Lung microvascular endothelial cell (primary cell): ENCODE measurements around the gene PLCG1. TPM values are rescaled to one million over a fixed set of nuclear protein-coding genes. Genes with fewer than 3 reads are reported as not detected.
A peak's percentile ranks its signal among the peaks of the same experiment; 100 is the strongest.

Experiments
- DNase-seq, 2 donors: peaks; one replicate each; pipeline versions ENCODE4 v3.0.0 to v3.0.0-alpha.2; 2010; ENCODE audit warnings: low read depth in 2 of 2
- total RNA-seq: library from RNA; depleted of rRNA; stranded (reverse); fragments of >200 nt; gene quantifications from 2 replicates; pipeline ENCODE4 v1.2.1, GENCODE V29; 2014

PLCG1 gene
- total RNA-seq, 1 donor from 2014 or later: 160 TPM

DNA sequence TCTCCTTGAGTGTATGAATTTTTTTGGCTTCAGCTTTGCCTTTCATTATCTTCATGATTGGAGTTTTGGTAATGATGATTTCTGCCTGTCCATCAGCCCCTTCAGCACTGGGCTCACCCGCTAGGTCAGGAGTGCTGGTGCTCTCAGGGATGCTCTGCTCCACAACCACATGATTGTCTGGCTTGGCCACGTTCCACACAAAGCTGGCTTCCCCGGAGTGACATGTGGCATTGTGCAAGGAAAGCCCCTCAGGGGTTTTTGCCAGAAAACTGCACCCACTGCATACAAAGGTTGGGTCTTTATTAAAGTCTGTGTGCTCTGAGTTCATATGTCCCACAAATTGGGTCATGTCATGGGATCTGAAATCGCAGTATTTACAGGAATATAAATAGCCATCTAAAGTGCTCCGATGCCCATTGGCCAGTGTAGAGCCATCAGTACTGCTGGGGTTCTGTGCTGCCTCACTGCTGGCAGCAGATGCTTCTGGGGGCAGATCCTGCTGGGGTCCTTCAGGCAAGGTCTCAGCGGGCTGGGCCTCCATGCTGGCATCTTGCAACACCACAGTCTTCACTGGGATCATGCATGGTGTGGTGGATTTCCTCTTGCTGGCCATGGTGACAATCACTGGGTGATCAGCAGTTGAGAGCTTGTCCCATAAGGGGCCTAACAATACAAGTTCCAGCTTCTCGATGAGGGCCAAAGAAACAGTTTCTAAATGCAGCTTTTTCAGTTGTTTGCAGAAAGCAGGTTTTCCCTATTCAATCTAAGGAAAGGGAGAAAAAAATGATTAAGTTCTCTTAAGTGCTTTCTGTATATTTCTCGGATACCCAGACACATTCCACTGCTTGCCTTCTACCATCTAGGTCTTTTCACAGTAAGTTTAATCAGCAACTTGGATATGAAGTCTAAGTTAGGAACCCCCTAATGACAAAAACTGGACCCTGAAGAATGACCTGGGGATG, 67.2 kb downstream of the PLCG1 start:
- no peak for DNase-seq

DNA sequence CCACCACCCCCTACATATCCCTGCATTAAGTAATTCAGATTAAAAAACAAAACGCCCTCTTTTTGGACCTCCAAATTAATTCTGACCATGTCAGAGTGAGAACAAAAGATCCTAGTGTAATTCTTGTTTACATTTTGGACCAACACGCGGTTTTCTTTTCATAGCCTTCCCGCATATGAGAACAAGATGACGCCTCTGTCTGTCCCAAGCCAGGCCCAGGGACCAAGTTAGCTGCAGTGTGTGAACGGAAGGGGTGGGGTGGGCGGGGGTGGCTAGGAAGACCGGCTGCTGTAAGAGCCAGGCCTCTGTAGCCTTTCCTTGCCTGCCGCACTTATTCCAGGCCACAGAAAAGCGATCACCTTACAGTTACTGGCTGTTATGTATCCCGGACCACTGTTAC, 68.0 kb downstream of the PLCG1 start:
- DNase-seq: peak in 1 of 2 donors; percentile 19

DNA sequence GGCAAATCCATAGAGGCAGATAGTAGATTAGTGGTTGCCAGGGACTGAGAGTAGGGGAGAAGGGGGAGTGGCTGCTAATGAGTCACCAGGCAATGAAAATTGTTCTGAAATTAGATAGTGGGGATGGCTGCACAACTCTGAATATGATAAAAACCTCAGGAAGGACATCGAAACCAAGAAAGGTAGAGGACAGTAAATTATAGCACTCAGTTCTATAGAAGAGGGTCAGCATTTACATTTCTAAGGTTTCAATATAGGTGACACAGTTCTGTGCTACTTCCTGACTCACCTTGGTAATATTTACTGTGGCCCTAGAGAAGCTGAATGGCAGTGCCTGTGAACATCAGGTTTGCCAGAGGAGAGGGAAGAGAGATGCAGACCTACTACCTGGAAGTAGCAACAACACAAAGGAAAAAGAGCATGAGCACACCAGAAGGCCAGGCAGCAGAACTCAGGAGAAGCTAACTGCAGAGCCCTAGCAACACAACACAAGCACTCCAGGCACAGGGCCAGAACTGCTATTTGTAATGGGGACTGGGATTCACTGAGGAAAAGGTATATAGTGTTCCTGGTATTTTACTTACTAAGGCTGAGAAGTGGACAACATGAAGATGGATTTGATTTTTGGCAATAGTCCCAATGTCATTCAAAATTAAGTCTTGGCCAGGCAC, 75.9 kb downstream of the PLCG1 start:
- DNase-seq: peak; percentile 24 to 40

DNA sequence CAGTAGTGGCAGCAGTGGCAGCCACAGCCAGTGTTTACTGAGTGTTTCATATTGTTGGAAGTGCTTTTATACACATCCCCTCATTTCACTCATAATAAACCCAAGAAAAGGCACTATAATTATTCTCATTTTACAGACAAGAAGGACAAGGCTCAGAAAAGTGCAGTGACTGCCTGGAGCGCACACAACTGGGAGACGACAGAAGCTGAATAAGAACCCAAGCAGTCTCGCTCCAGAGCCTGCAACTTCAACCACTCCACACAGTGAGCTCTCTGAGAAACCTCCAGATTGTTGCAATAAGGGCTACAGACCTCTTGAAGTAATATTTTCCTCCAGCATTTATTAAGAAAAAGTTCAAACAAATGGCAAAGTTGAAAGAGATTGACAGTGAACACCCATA, 76.9 kb downstream of the PLCG1 start:
- no peak for DNase-seq

DNA sequence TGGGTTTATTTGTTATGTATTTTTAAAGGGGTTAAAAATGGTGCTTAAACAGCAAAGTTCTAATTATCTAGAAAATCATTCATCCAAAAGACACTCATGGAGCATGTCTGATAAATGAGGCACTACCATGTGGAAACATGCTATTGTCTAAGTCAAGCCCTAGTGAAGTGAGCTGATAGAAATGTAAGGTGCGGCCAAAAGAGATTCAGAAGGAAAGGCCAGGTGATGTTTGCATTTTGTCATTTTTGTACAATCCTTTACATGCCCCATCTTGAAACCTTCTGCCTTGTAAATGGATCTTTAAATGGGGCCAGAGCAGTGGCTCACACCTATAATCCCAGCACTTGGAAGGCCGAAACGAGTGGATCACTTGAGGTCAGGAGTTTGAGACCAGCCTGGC, 77.3 kb downstream of the PLCG1 start:
- no peak for DNase-seq

DNA sequence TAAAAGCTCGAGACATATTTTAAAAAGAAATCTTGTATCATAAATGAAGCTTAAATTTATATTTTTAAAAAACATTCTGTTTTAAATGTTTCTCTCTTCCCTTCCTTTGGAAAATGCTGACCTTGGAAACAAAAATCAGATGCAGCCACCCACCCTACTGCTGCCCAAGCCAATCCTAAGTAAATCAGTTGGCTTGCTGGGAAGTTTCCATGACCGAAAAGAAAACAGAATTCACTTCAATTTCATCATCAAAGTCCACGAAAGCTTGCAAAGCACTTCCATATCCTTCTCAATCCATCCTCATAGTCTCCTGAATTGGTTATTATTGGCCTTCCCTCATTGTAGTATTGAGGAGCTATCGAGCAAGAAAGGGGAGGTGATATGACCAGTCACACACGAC, 80.1 kb downstream of the PLCG1 start:
- no peak for DNase-seq

DNA sequence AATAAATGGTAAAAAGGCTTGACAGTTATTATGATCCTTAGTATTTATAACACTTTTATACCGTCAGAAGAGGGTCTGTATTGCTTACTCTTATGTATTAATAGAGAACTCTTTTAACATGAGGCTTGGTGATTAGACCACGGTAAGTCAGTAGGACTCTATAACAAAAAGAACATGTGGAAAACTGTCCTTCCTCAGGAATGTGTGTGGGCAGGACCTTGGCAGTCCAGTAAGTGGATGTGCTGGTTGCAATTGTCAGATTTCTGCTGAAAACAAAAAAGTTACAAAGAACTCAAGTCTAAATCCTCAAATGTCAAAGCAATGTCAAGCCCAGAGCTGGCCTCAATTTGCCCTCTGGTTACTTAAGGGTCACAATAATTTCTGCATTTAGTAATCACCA, 81.1 kb downstream of the PLCG1 start:
- no peak for DNase-seq

DNA sequence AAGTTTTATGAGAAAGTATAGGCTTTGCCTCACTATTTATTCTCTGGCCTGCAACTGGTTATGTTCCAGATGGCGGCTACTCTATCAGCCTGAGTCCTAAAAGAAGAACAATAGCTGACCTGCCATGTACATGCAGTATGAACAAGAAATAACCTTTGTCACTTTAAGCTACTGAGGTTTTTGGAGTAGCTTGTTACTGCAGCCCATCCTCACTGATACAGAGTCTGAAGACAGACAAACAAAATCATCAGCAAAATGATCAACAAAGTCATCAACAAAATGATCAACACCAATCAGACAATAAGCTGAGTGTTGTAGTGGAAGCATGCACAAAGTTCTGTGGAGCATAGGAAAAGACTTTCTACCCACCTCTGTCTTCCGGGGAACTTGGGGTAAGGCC, 82.5 kb downstream of the PLCG1 start:
- DNase-seq: no peak

DNA sequence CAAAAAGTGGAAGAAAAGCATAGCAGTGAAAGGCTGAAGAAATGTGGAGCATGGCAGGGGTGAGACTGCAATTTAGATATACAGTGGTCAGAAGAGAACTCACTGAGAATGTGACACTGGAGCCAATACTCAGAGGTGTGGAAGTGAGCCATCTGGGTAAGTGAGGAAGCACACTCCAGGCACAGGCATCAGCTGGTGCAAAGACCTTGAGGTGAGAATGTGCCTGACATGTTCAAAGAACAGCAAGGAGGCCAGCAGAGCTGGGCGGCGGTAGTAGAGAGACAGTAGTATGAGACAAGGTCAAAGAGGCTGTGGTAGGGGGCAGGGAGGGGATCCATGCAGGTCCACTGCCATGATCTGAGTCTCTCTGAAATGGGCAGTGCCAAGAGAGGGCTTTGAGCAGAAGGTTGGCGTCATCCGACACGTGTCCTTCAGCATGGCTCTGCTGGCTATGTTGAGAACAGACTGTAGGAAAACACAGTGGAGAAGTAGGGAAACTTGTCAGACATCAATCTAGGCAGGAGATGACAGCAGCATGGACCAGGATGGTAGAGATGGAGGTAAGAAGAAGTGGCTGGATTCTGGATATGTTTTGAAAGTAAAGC, 84.4 kb downstream of the PLCG1 start:
- DNase-seq: no peak

DNA sequence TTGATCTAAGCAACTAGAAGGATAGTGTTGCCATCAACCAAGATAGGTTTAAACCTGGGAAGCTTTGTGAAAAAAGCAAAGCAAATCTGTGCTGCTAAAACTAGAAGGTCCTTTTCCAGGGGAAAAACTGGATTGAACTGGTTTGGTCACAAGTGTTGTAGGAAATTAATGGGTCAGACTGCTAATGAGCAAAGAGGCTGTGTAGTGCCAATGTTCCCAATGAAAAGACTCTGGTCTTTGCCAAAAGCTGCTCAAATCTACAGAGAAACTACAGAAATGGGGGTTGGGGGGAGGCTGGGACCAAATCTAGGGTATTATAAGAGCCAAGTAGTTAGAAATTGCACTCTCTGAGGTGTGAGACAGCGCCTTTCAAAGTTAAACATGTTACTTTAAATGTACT, 85.0 kb downstream of the PLCG1 start:
- DNase-seq: no peak

DNA sequence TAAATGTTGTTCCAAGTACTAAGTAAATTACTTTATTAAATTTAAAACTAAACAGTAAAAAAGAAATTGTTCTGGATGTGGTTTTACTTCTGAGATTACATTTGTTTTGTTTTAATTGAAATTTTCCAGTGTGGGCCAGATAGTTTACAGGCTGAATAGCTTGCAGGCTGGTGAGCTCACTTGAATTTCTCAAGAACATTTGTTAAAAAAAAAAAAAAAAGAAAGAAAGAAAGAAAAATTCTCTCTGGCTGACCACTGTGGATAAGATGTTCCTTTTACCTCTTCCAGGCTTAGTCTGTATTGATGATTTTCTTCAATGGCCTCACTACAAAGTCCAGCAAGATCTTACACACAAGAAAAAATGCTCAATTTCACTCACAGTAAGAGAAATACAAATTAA, 85.4 kb downstream of the PLCG1 start:
- DNase-seq: no peak

DNA sequence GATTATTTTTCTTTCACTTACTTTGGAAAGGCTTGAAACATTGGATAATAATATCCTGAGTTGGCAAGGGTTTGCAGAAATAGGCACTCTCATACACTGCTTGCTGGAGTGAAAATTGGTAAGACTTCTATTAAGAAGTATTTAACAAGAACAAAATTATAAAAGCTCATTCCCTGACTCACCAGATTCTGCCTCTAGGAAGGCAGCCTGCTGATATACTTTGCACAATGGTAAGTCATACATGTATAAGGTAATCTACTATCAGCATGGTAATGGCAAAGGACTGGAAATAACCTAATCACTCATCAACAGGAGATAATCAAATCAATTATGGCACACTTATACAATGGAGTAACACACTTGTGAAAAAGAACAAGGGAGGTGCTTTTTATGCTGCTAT, 85.8 kb downstream of the PLCG1 start:
- no peak for DNase-seq

DNA sequence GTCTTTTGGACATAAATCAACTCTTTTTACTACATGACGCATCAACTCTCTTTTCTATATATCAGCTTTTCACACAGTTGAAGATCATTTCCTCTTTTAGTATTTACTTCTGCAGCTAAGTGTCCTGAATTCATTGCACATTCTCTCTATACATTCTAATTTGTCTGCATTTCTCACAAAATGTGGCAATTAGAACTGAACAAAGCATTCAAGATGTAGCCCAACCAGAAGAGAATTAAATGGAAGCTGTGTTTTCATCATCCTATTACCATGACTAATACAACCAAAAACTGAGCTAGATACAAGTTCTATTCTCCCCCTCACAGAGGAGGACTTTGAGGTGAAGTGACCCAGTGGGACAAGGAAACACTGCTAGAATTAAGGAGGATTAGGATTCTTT, 86.9 kb downstream of the PLCG1 start:
- no peak for DNase-seq

DNA sequence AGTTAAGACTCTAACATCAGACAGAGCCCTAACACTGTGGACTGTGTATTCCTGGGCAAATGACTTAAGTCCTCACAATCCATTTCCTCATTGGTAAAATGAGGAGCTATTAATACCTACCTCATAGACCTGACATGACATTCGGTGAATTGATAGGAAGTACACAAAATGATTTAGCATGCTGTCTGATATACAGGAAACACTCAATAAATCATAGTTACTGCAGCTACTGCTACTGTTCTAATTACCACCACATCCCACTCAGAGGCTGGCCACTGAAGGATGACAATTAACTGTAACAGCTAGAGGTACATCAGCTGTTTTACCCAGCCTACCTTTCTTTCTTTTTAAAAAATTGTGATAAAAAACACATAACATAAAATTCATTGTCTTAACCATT, 87.7 kb downstream of the PLCG1 start:
- DNase-seq: peak in 1 of 2 donors; percentile 63

DNA sequence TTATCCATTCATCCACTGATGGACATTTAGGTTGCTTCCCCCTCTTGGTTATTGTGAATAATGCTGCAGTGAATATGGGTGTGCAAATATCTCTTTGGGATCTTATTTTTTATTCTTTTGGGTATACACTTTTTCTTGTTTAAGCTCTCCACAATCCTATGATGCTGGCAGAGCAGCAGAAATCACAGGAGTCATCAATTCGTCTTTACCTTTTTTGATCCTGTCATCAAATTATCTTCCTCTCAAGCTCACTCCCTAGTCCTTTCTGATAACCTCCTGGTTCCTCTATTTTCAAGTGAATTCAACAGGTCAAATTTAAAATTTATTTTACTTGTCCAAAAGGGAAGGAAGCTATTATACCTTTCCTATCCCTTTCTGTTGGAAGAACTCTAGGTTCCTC, 89.1 kb downstream of the PLCG1 start:
- DNase-seq: no peak

Other genes starting within 250 kb of the PLCG1 start
- 11.7 and 13.1 TPM in 2 replicates for gene TOP1, start 108.7 kb upstream of the PLCG1 start, total RNA-seq
- 5.9 and 6.5 TPM in 2 replicates for gene ZHX3, start 180.2 kb downstream of the PLCG1 start, total RNA-seq
- gene LPIN3, start 203.3 kb downstream of the PLCG1 start, total RNA-seq: under 0.01 and 0.65 TPM in 2 replicates
- under 0.01 TPM in 1 of 2 replicates, not detected in the other for gene EMILIN3, start 229.3 kb downstream of the PLCG1 start, total RNA-seq